OCI-LY3 (cell line): ENCODE results near the gene AKAP6.

Experiments
- CTCF ChIP-seq: fragments of 200-600, 300-600 bp; sonication (generic); IDR thresholded peaks from 2 replicates; pipeline ENCODE4 v1.5.1; 2014; ENCODE audit warnings: antibody characterized with exemption, low read length, low read depth
- EZH2phosphoT487 ChIP-seq: fragments of 200-600 bp; shearing (Covaris generic); IDR thresholded peaks from 2 replicates; pipeline ENCODE4 v1.6.1; 2018; ENCODE audit warnings: antibody characterized with exemption, mixed run types, low read depth

GRCh38 chr14:32472076-32472475, 143.0 kb downstream of the AKAP6 start:
- no peak for TF ChIP-seq CTCF
- no peak for TF ChIP-seq EZH2phosphoT487
